Measurements from ENCODE around the gene ACTRT2.

ACTRT2 gene

DNA sequence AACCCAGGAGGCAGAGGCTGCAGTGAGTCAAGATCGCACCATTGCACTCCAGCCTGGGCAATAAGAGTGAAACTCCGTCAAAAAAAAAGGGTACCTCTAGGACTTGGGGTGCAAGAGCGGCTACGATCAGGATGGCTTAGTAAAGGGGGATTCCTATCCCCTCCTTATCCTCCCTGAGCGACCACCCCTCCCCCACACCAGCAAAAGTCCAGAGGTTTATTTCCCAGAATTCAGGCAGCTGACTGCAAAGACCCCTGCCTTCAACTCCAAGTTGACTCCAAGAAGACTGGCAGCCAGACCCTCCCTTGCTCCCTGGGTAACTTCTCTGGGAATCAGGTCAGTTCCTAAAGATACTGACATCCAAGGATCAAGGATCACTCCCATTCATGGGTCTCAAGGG lies 35.4 kb downstream of the ACTRT2 start:
- no peak for DNase-seq

DNA sequence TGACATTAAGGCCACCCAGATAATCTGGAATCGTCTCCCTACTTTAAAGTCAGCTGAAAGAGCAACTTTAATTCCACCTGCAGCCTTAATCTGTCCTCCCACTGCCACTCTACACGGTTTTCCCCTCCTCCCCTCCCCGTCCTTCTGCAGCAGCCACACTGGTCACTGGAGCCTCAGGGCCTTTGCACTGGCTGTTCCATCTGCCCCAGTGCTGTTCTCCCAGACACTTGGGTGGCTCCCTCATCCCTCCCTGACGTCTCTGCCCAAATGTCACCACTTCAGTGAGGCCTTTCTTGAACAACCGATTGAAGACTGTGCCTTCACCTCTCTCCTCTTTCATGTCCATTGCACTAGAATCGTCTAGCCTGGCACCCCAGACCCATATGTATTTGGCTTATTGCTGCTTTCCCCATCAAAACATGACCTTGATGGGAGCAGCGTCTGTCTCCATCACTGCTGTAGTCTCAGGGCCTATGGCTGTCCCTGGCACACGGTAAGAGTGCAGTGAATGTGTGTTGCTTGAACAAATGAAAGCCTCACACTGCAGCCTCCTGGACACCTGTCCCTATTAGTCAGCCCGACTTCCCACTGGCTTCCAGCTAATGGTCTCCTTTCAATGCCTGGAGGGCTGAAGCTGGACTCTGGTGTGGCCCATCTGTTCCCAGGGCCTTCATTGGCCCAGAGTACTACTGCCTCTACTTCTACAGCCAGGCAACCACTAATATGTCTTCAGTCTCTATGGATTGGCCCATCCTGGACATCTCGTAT lies 37.2 kb downstream of the ACTRT2 start:
- no peak for DNase-seq

DNA sequence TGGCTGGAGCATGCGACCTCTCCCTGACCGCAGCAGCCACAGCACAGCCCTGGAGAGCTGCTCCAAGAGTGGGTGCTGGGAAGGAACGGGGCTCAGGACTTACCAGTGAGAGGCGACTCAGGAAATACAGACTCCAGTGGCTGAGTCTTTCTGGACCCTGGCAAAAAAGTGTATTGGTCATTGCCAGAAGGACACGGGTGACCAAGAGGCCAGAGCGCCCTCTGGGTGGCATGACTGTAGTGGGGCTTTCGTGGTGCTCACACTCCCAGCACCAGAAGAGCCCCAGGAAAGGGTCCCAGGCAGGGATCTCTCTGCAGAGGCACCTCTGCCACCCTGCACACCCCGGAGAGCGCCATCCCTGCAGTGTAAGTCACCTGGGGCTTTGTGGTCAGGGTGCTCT lies 38.9 kb downstream of the ACTRT2 start:
- DNase-seq: no peak

GRCh38 chr1:3060601-3061551 lies 39.6 kb downstream of the ACTRT2 start:
- no peak for DNase-seq

- DNase-seq: no peak
These were observed 40.3 kb downstream of the ACTRT2 start for GRCh38 chr1:3061566-3061965.

- DNase-seq: no peak
These were observed 40.8 kb downstream of the ACTRT2 start for GRCh38 chr1:3061981-3062615.

DNA sequence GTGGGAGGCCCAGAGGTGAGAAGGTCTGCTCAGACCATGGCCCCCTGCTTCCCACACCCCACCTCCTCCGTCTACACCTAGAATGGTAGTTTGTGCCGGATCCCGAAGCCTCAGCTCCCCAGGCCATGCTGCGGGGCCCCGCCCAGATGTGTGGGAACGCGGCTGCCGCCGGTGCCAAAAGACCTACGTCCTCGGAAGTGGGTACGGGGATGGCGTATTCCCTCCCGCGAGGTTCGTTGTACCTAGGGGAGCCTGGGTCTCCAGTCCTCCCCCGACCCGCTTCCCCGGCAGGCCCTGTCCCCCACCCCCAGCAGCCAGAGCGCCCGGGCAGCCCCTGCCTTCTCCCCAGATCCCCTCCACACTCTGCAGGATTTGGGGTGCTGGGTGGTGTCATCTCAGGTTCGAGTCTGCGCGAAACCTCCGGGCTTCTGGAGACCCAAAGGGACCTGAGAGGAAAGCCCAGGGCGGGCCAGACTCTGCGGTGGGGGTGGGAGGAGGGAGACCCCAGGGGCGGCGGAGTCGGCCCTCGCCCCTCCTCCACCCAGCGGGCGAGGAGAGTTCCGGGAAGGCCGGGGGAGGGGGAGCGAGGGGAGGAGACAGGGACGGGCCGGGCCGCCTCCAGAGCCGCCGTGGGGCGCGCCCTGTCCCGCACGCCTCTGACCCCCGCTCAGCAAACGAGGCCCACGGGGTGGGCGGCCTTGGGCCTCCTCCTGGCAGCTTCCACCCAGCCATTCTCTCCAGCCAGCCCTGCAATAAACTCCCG lies 41.5 kb downstream of the ACTRT2 start:
- DNase-seq: no peak

GRCh38 chr1:3063379-3064295 lies 42.4 kb downstream of the ACTRT2 start:
- DNase-seq: no peak

GRCh38 chr1:3064296-3064850 lies 43.1 kb downstream of the ACTRT2 start:
- no peak for DNase-seq

GRCh38 chr1:3064901-3065300 lies 43.6 kb downstream of the ACTRT2 start:
- DNase-seq: no peak

GRCh38 chr1:3065396-3065795 lies 44.1 kb downstream of the ACTRT2 start:
- no peak for DNase-seq

DNA sequence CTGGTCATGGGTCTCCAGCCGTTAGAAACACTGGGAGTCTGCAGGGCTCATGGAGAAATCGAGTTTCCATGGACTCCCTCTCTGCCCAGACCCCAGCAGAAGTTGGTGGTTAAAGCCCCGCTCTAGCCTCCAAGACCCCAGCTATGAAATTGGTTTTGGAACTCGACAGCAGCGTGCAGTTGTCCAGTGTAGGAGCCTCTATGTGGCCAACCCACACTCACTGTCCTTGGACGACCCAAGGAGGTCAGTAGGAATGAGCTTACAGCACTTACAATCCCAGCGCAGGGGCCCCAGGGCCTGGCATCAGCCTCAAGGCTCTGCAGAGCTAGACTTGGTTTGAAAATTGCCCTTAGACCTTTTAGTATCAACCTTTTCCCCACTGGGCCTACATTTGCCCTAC lies 44.5 kb downstream of the ACTRT2 start:
- DNase-seq: no peak

DNA sequence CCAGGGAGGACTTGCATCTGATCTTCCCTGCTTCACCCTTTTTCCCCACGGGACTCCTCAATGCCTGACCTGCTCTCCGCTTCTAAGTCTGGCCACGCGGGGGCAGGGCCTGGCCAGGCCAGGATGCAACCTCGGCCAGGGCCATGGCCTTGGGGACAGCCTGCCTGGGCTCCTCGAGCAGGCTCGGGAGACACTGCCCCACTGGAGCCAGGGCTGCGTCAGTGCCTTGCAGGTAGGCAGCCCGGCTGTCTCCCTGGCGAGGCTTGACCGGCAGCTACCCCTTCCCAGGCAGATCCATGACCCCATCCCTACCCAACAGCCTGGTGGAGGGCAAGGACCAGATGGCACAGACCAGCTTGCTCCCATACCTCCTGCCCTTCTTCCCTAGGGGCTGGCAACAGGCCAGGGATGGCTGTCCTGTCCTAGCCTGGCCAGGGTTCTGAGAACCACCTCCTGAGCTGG lies 45.0 kb downstream of the ACTRT2 start:
- DNase-seq: no peak

DNA sequence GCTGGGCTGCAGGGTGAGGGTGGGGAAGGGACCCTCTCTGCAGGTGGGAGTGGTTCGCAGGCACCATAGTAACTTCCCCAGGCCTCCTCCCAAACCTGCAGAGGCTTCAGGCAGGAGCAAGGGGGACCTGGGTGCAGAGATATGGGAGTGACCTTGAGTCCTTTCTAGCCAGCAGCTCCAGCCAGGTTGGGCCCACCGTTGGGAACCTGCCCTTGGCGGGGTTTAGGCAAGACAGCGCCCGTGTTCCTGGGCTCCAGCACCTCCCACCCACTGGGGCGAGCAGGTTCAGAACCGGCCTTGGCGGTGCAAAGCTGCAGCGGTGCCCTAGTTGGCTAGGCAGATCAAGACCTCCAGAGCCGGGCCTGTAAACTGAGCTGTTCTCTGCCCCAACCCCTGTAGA lies 45.6 kb downstream of the ACTRT2 start:
- DNase-seq: no peak

DNA sequence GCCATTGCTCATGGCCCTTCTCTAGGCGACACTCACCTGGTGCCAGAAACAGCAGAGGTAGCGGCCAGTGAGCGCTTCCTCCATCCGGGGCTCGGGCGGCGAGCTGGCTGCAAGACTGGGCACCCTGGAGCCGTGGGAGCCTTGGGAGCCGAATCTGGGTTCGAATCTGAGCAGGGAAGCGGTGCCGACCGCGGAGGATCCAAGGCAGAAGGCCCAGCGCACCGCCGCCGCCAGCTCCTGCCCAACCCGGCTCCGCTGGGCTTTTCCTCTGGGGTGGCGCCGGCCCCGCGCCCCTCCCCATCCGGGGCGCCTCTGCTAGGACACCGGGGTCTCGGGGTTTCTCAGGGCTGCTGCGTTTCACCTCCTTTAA lies 46.0 kb downstream of the ACTRT2 start:
- no peak for DNase-seq

DNA sequence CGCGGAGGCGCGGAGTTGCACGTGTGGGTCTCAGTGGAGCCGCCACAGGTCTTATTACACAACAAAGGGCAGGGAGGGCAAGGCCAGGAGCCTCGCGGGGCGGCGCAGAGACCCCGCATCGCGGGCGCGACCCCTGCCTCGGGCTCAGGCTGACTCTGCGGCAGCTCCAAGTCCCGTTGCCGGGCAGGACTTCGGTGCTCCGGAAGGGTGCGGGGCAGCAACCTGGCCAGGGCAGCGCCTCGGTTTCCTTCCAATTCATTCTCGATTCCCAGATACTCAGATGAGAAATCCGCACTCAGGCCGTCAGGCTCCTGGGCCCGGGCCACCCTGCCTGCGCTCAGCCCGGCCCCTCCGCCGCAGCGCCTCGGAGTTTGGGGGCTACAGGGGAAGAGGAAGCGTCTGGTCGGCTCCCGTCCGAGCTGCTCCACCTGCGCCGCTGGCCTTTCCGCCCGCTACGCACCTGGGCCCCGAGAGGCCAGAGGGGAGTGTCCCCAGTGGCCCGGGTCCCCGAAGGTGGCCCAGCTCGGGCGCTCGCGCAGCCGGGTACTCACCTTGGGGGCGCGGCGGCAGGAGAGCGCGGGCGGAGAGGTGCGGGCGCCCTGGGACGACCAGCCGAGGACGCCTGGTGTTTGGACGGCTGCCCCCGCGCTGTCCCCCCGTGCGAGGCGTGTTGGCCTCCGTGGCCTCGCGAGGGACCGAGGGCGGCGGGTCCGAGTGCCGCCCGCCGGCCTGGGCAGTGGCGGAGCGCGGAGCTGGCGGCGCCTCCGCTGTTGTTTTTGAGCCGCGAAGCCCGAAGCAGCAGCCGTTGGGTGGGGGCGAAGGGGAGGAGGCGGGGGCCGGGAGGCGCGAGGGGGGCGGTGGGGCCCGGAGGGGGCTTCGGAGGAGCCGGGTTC lies 46.6 kb downstream of the ACTRT2 start:
- no peak for DNase-seq

DNA sequence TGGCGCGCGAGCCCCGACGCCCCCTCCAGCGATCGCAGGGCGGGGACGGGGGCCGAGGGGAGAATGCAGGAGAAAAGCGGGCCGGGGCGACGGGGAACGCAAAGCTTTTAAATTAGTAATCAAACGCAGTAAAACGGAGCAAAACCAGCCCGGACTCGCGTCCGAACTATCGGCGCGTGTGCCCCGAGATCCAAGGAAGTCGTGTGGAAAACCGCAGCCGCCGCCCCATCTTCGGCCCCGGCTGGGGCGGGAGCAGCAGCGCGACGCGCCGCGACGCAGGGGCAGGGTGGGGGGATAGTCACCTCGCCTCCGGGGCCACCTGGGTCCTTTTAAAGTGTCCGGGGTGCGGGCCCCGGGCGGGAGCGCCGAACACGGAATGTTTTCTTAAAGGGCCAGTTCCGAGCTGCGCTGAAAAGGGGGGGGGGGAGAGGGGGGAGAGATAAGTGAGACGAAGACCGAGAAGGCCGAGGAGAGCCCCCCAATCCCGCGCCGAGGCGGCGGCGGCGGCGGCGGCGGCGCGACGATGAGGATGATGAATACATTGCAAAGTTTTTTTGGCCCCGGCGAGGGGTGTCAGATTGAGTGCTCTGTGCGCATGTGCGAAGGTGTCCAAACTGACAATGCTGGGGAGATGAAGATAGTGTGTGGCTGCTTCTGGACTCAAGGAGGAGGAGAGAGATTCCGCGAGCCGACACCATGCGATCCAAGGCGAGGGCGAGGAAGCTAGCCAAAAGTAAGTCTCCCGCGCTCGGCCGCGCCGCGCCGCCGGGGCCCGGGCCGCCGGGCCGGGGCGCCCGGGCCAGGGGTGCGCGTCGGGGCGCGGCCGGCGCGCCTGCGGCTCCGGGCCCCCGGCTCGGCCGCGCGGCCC lies 47.5 kb downstream of the ACTRT2 start, which contains the start of gene PRDM16:
Gene PRDM16, plus strand, starts transcription at position 640 of the 868 bp plus-strand sequence. Its CDS starts 57 bp downstream, at position 697.
- DNase-seq: peak; percentile 29

DNA sequence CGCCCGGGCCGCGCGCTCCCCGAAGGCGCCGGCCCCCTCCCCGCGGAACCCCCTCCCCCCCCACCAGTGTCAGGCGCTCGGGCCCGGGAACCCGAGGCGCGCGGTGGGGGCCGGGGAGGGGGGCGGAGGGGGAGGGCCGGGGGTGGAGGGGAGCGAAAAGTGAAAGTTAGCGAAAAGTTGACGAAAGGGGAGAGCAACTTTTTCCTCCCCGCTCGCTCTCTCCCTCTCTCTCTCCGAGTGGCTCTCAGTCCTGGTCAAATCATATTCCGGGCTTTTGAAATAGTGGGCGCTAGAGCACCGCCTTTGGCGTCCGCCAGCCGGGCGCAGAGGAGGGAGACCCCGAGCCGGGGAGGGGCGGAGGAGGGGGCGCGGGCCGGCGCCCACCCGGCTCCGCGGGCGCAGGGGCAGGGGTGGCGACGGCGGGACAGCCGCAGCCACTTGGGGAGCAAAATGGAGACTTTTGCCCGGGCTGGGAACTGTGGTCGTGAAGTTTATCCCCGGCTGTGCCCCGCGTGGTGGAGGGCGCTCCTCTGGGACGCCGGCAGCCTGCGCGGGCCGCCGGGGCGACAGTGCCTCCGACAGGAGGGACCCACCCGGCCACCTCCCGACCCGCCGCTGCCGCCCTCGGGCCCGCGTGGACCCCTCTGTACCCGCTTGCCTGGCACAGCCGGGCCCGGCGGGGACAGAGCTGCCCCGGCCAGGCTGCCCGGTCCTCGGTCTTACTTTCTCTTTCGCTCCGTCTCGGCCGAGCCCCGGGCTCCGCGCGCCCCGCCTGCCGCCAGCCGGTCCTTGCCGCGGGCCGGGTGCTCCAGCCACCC lies 48.4 kb downstream of the ACTRT2 start:
- peak; percentile 57 for DNase-seq

Measured in NCI-H1436 (cell line).